IMR-90 (cell line): Measurements from ENCODE around the gene MXD4. TPM values are rescaled to one million over a fixed set of nuclear protein-coding genes. Genes with fewer than 3 reads are reported as not detected.

Experiments used
- ATAC-seq: fragments of 200-7000 bp; cut with Tn5 transposase; 2 replicates; pipeline ENCODE4 v1.9.1; 2020; ENCODE audit warnings: low read depth, mild to moderate bottlenecking, moderate library complexity
- BruUV-seq: library from RNA; stranded (reverse); fragments of 400-500 nt; replicated peaks from 2 replicates; lab custom pipeline; 2021; lab: Mats Ljungman, UMichigan
- CTCF ChIA-PET: fragments of 300-600 bp; formaldehyde crosslinking; extraction: SDS; loops from one replicate; lab custom pipeline; 2021; ENCODE audit warnings: antibody characterized with exemption; lab: Yijun Ruan, JAX
- POLR2A ChIA-PET: fragments of 300-600 bp; sonication (Branson Sonifier 250); formaldehyde crosslinking; loops from one replicate; lab custom pipeline; 2022; ENCODE audit warnings: antibody characterized with exemption; ENCODE audit not compliant: unreplicated experiment; lab: Charles Lee
- DNase-seq: peaks from one replicate; pipeline ENCODE4 v3.0.0; 2013
- H2AFZ ChIP-seq: replicated peaks from 2 replicates; pipeline ENCODE3; 2013; ENCODE audit warnings: low read length, mild to moderate bottlenecking; ENCODE audit not compliant: poor library complexity
- H2AK5ac ChIP-seq: 2 replicates; pipeline ENCODE4 v1.6.1; 2013; ENCODE audit warnings: low read depth, low read length, inconsistent platforms
- H2AK9ac ChIP-seq: replicated peaks from 2 replicates; pipeline ENCODE3; 2013; ENCODE audit warnings: mild to moderate bottlenecking, low read depth, low read length, moderate library complexity; ENCODE audit not compliant: poor library complexity
- H2BK120ac ChIP-seq: 2 replicates; pipeline ENCODE4 v1.6.1; 2013; ENCODE audit warnings: low read depth, low read length, inconsistent platforms
- H2BK15ac ChIP-seq: 3 replicates; pipeline ENCODE4 v1.6.1; 2013; ENCODE audit warnings: low read depth, low read length, inconsistent platforms
- H2BK20ac ChIP-seq: 2 replicates; pipeline ENCODE4 v1.6.1; 2013; ENCODE audit warnings: low read depth, mild to moderate bottlenecking, inconsistent platforms, low read length, moderate library complexity
- H2BK5ac ChIP-seq: 2 replicates; pipeline ENCODE4 v1.6.1; 2013; ENCODE audit warnings: mild to moderate bottlenecking, low read depth, low read length, inconsistent platforms; ENCODE audit not compliant: poor library complexity, severe bottlenecking
- H3K14ac ChIP-seq: replicated peaks from 2 replicates; pipeline ENCODE4 v1.6.1; 2013; ENCODE audit warnings: low read depth, low read length, inconsistent platforms
- H3K18ac ChIP-seq: 2 replicates; pipeline ENCODE4 v1.6.1; 2013; ENCODE audit warnings: low read depth, low read length, control low read depth
- H3K23ac ChIP-seq: 2 replicates; pipeline ENCODE4 v1.6.1; 2013; ENCODE audit warnings: low read depth, low read length, inconsistent platforms
- H3K27ac ChIP-seq: 2 replicates; pipeline ENCODE4 v1.5.1; 2013; ENCODE audit warnings: mild to moderate bottlenecking, control low read depth, low read length; ENCODE audit not compliant: insufficient read depth
- H3K27me3 ChIP-seq: 2 replicates; pipeline ENCODE4 v1.6.1; 2013; ENCODE audit warnings: low read length; ENCODE audit not compliant: control insufficient read depth, insufficient read depth
- H3K36me3 ChIP-seq: 2 replicates; pipeline ENCODE4 v1.6.1; 2013; ENCODE audit warnings: low read length, mixed read lengths; ENCODE audit not compliant: control insufficient read depth, insufficient read depth
- H3K4ac ChIP-seq: 2 replicates; pipeline ENCODE4 v1.6.1; 2013; ENCODE audit warnings: low read depth, low read length, inconsistent platforms
- H3K4me1 ChIP-seq: 2 replicates; pipeline ENCODE4 v1.6.1; 2013; ENCODE audit warnings: low read length, mixed read lengths; ENCODE audit not compliant: control insufficient read depth, insufficient read depth
- H3K4me2 ChIP-seq: 2 replicates; pipeline ENCODE4 v1.6.1; 2013; ENCODE audit warnings: low read depth, mild to moderate bottlenecking, control low read depth, low read length, moderate library complexity
- H3K4me3 ChIP-seq: 2 replicates; pipeline ENCODE4 v1.5.1; 2013; ENCODE audit warnings: low read depth, mild to moderate bottlenecking, control low read depth, low read length, moderate library complexity; ENCODE audit not compliant: insufficient read depth
- H3K56ac ChIP-seq: 2 replicates; pipeline ENCODE4 v1.6.1; 2013; ENCODE audit warnings: low read length, inconsistent platforms; ENCODE audit not compliant: insufficient read depth; ENCODE audit errors: extremely low read depth
- H3K79me1 ChIP-seq, 2 experiments: 2 replicates each; pipeline ENCODE4 v1.6.1; 2013; ENCODE audit warnings: low read length in 2 of 2, inconsistent platforms in 1 of 2, low read depth in 1 of 2
- H3K9ac ChIP-seq: 2 replicates; pipeline ENCODE4 v1.6.1; 2013; ENCODE audit warnings: low read depth, low read length, control low read depth
- H3K9me1 ChIP-seq: 2 replicates; pipeline ENCODE4 v1.6.1; 2013; ENCODE audit warnings: low read length, inconsistent platforms; ENCODE audit not compliant: insufficient read depth
- H3K9me3 ChIP-seq: 2 replicates; pipeline ENCODE4 v1.6.1; 2013; ENCODE audit warnings: low read length; ENCODE audit not compliant: control insufficient read depth, insufficient read depth
- H4K20me1 ChIP-seq: 2 replicates; pipeline ENCODE4 v1.6.1; 2013; ENCODE audit warnings: low read length, inconsistent platforms; ENCODE audit not compliant: insufficient read depth
- H4K5ac ChIP-seq: 2 replicates; pipeline ENCODE4 v1.6.1; 2013; ENCODE audit warnings: mild to moderate bottlenecking, low read depth, low read length, control low read depth
- H4K8ac ChIP-seq, 2 experiments: 2 replicates each; pipeline ENCODE4 v1.6.1; 2013; ENCODE audit warnings: low read depth in 2 of 2, low read length in 2 of 2, control low read depth in 1 of 2, inconsistent platforms in 1 of 2
- H4K91ac ChIP-seq: 2 replicates; pipeline ENCODE4 v1.6.1; 2013; ENCODE audit warnings: low read depth, low read length, inconsistent platforms; ENCODE audit not compliant: insufficient read depth
- BHLHE40 ChIP-seq: fragments of 150-350 bp; IDR thresholded peaks from 2 replicates; pipeline ENCODE4 v1.6.1; 2016; ENCODE audit warnings: mild to moderate bottlenecking, low read depth, low read length
- CEBPB ChIP-seq: IDR thresholded peaks from 2 replicates; pipeline ENCODE4 v1.6.1; 2012; ENCODE audit warnings: low read depth, low read length, improper control_type of control experiment
- CHD1 ChIP-seq: IDR thresholded peaks from 2 replicates; pipeline ENCODE4 v1.6.1; 2012; ENCODE audit warnings: low read depth, low read length, improper control_type of control experiment
- FOS ChIP-seq: fragments of 150-350 bp; IDR thresholded peaks from 2 replicates; pipeline ENCODE4 v1.6.1; 2016; ENCODE audit warnings: low read depth, low read length
- MAFK ChIP-seq: IDR thresholded peaks from 2 replicates; pipeline ENCODE4 v1.6.1; 2012; ENCODE audit warnings: low read depth, low read length, improper control_type of control experiment
- MAZ ChIP-seq: IDR thresholded peaks from 2 replicates; pipeline ENCODE4 v1.6.1; 2012; ENCODE audit warnings: low read depth, mild to moderate bottlenecking, low read length, improper control_type of control experiment, moderate library complexity, borderline replicate concordance
- MXI1 ChIP-seq: IDR thresholded peaks from 2 replicates; pipeline ENCODE4 v1.6.1; 2012; ENCODE audit warnings: low read depth, mild to moderate bottlenecking, low read length, moderate library complexity, borderline replicate concordance
- NFE2L2 ChIP-seq: fragments of 150-350 bp; IDR thresholded peaks from 2 replicates; pipeline ENCODE4 v1.6.1; 2016; ENCODE audit warnings: low read depth, mild to moderate bottlenecking, low read length
- POLR2A ChIP-seq: IDR thresholded peaks from 2 replicates; pipeline ENCODE4 v1.6.1; 2012; ENCODE audit warnings: mild to moderate bottlenecking, low read depth, low read length
- RAD21 ChIP-seq: IDR thresholded peaks from 2 replicates; pipeline ENCODE4 v1.6.1; 2012; ENCODE audit warnings: low read length, improper control_type of control experiment
- RCOR1 ChIP-seq: IDR thresholded peaks from 2 replicates; pipeline ENCODE4 v1.6.1; 2012; ENCODE audit warnings: mild to moderate bottlenecking, low read length, improper control_type of control experiment; ENCODE audit not compliant: insufficient replicate concordance
- RFX5 ChIP-seq: IDR thresholded peaks from 2 replicates; pipeline ENCODE4 v1.8.0; 2012; ENCODE audit warnings: low read depth, mild to moderate bottlenecking, low read length, moderate library complexity
- SMC3 ChIP-seq: fragments of 150-350 bp; IDR thresholded peaks from 2 replicates; pipeline ENCODE4 v1.6.1; 2016; ENCODE audit warnings: low read depth, mild to moderate bottlenecking, antibody characterized with exemption, low read length, moderate library complexity
- WGBS, 2 experiments: methylation state at CpG; one replicate each; pipeline versions ENCODE4 v1.1.5 to v1.1.7; 2013; ENCODE audit warnings: missing lambda C conversion rate in 2 of 2; ENCODE audit not compliant: insufficient read length in 1 of 2; ENCODE audit errors: extremely low coverage in 2 of 2; 5-methylcytosine and 5-hydroxymethylcytosine counted together
- dilution Hi-C: fragments of 300-500 bp; cut with HindIII; formaldehyde crosslinking; loops from one replicate; pipeline ENCODE4 v1.14.3; 2018; ENCODE audit warnings: low sequenced_read_pairs; ENCODE audit not compliant: unreplicated experiment
- in situ Hi-C: fragments of 300-500 bp; cut with MboI; formaldehyde crosslinking; loops from 3 replicates; pipeline ENCODE4 v1.14.3; 2019; ENCODE audit warnings: low sequenced_read_pairs, inconsistent platforms, mixed read lengths
- intact Hi-C: fragments of 100-400 bp; cut with micrococcal nuclease; formaldehyde crosslinking; loops from 2 replicates; pipeline ENCODE4 v1.10.0; 2022
- polyA plus RNA-seq, 3 experiments: library from polyadenylated mRNA; depleted of rRNA; stranded (reverse); fragments of >200 nt; gene quantifications; 2 replicates each; pipeline ENCODE4 v1.2.3, GENCODE V29; 2012; ENCODE audit warnings: low replicate concordance in 1 of 3
- total RNA-seq: library from RNA; depleted of rRNA; stranded (reverse); fragments of >200 nt; gene quantifications from 2 replicates; pipeline ENCODE4 v1.2.3, GENCODE V29; 2012
- TF ChIP-seq, protein P1 (sequence below): fragments of 150-350 bp; IDR thresholded peaks from 2 replicates; pipeline ENCODE4 v1.6.1; 2016; ENCODE audit warnings: low read depth, mild to moderate bottlenecking, low read length, moderate library complexity, borderline replicate concordance
- TF ChIP-seq, protein P2 (sequence below): conservative IDR thresholded peaks from 2 replicates; pipeline ENCODE4 v1.5.1; 2012; ENCODE audit warnings: mild to moderate bottlenecking, low read depth, low read length, improper control_type of control experiment

MXD4 gene
- total and polyA plus RNA-seq, 2 of the 4 experiments (the other 2 are of a cell fraction): 22.8 to 54.4 TPM

DNA sequence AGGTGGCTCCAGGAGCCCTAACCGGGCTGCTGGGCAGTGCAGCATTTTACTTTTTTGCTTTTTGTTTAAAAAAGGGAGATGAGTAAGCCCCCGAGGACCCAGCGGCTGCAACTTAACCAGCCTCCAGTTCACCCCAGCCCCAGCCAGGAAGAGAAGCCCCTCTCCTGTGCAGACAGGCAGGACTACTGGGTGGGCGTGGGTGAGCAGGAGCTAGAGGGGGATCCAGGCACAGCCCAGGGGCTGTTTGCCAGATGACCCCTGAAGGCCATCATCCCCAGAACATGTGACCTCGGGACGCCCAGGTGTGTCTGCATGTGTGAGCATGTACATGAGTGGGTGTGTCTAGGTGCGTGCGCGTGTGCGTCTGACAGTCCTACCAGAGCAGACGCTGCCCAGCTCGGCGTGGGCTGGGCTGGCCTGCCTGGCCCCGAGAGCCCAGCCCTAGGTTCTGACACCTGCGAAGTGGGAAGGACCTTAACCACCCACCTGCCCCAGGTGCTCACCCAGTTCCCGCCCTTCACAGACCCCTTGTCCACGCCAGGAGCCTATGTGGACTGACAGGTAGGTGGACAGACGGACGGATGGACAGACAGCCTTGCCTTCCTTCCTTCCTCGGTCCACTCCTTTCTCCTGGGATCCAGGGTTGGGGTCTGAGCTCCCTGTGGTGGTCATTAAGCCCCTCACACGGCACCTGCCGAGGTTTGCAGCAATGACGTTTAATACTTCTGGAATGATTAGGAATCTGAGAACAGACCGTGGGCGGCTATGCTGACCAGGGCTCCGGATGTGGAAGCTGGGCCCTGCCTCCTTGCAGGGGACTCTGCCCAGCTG, 12.2 kb downstream of the MXD4 start:
- H3K4ac ChIP-seq: no peak overlapping the region
- H2BK15ac ChIP-seq: no peak overlapping the region
- H4K20me1 ChIP-seq: peaks cover 32% of the 10 kb centered on the region
- 0 out of 2 replicates have a peak, but pooled peaks cover 3% of the 10 kb centered on the region for H3K9me1 ChIP-seq
- H3K4me1 ChIP-seq: no peaks in the 10 kb centered on the region
- H2BK120ac ChIP-seq: no peak overlapping the region
- no peak overlapping the region for H3K4me3 ChIP-seq
- no peak overlapping the region for H2AK5ac ChIP-seq
- DNase-seq (no peak), ATAC-seq (no peak)
- ChIA-PET POLR2A (no interaction called here), CTCF (no interaction called here)
- H3K23ac ChIP-seq: no peak overlapping the region
- no peak overlapping the region for H4K91ac ChIP-seq
- no peak overlapping the region for H4K8ac ChIP-seq
- no peak overlapping the region for H3K27ac ChIP-seq
- no peak overlapping the region for H3K18ac ChIP-seq
- no peak overlapping the region for H2AK9ac ChIP-seq
- H2AFZ ChIP-seq: no peak overlapping the region
- H3K27me3 ChIP-seq: no peaks in the 10 kb centered on the region
- no peak overlapping the region for H3K56ac ChIP-seq
- dilution Hi-C loops (no loop called here), in situ Hi-C loops (no loop called here), intact Hi-C loops (no loop called here)
- no peaks in the 10 kb centered on the region for H3K9me3 ChIP-seq
- no TSS peak for BruUV-seq
- no peak overlapping the region for H3K14ac ChIP-seq
- no peak overlapping the region for H3K9ac ChIP-seq
- H3K79me1 ChIP-seq: peaks cover 7 to 22% of the 10 kb centered on the region in 2 experiments; a peak in 3 of 4 replicates
- H3K36me3 ChIP-seq: peaks cover 57% of the 10 kb centered on the region
- H4K5ac ChIP-seq: no peak overlapping the region
- no peak overlapping the region for H2BK5ac ChIP-seq
- whole genome bisulfite sequencing, 2 experiments: 96% methylated on average over 8 of the region's 26 CpGs; no CpG with 5 or more reads in 1 of the 2 experiments
- no peak overlapping the region for H3K4me2 ChIP-seq
- H2BK20ac ChIP-seq: no peak overlapping the region
- TF ChIP-seq BHLHE40 (no peak), MAFK (no peak), CHD1 (no peak), MXI1 (no peak), CEBPB (no peak), RFX5 (no peak), RCOR1 (no peak), FOS (no peak), RAD21 (no peak), SMC3 (no peak), NFE2L2 (no peak), MAZ (no peak), POLR2A (no peak)
- TF ChIP-seq, protein P1, sequence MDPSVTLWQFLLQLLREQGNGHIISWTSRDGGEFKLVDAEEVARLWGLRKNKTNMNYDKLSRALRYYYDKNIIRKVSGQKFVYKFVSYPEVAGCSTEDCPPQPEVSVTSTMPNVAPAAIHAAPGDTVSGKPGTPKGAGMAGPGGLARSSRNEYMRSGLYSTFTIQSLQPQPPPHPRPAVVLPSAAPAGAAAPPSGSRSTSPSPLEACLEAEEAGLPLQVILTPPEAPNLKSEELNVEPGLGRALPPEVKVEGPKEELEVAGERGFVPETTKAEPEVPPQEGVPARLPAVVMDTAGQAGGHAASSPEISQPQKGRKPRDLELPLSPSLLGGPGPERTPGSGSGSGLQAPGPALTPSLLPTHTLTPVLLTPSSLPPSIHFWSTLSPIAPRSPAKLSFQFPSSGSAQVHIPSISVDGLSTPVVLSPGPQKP: no peak
- TF ChIP-seq, protein P2, sequence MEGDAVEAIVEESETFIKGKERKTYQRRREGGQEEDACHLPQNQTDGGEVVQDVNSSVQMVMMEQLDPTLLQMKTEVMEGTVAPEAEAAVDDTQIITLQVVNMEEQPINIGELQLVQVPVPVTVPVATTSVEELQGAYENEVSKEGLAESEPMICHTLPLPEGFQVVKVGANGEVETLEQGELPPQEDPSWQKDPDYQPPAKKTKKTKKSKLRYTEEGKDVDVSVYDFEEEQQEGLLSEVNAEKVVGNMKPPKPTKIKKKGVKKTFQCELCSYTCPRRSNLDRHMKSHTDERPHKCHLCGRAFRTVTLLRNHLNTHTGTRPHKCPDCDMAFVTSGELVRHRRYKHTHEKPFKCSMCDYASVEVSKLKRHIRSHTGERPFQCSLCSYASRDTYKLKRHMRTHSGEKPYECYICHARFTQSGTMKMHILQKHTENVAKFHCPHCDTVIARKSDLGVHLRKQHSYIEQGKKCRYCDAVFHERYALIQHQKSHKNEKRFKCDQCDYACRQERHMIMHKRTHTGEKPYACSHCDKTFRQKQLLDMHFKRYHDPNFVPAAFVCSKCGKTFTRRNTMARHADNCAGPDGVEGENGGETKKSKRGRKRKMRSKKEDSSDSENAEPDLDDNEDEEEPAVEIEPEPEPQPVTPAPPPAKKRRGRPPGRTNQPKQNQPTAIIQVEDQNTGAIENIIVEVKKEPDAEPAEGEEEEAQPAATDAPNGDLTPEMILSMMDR: no peak
